CD14-positive monocyte (primary cell): ENCODE data around the gene CLTCL1. TPM values are rescaled to one million over a fixed set of nuclear protein-coding genes. Genes with fewer than 3 reads are reported as not detected.

Source experiments
- DNase-seq, 3 donors: peaks; one replicate each; pipeline ENCODE4 v3.0.0-alpha.2; 2011 to 2022
- H2AFZ ChIP-seq: 2 replicates; pipeline ENCODE4 v1.6.0; 2012; ENCODE audit warnings: mild to moderate bottlenecking, low read depth, low read length, inconsistent platforms; ENCODE audit not compliant: insufficient read depth, poor library complexity, severe bottlenecking
- H3K27ac ChIP-seq, 2 donors: 1 replicate in 1 of 2; 2 replicates in 1 of 2; pipeline ENCODE4 v1.5.1; 2012 to 2013; ENCODE audit warnings: low read length in 2 of 2, control low read depth in 1 of 2, inconsistent platforms in 1 of 2, low read depth in 1 of 2, mild to moderate bottlenecking in 1 of 2
- H3K27me3 ChIP-seq, 2 donors: one replicate each; pipeline versions ENCODE4 v1.6.0 to v1.6.1; 2011 to 2013; ENCODE audit warnings: low read length in 2 of 2; ENCODE audit not compliant: control insufficient read depth in 2 of 2, insufficient read depth in 2 of 2
- H3K36me3 ChIP-seq, 2 donors: replicated peaks in 1 of 2; 1 replicate in 1 of 2; 2 replicates in 1 of 2; pipeline versions ENCODE4 v1.5.1 to v1.6.1; 2012 to 2013; ENCODE audit warnings: low read length in 2 of 2, control low read depth in 1 of 2, inconsistent platforms in 1 of 2, mild to moderate bottlenecking in 1 of 2; ENCODE audit not compliant: insufficient read depth in 2 of 2, control insufficient read depth in 1 of 2
- H3K4me1 ChIP-seq, 2 donors: 1 replicate in 1 of 2; 2 replicates in 1 of 2; pipeline versions ENCODE4 v1.5.1 to v1.6.1; 2012 to 2013; ENCODE audit warnings: low read length in 2 of 2, control low read depth in 1 of 2, inconsistent platforms in 1 of 2, mild to moderate bottlenecking in 1 of 2, moderate library complexity in 1 of 2; ENCODE audit not compliant: insufficient read depth in 2 of 2, control insufficient read depth in 1 of 2
- H3K4me2 ChIP-seq: replicated peaks from 2 replicates; pipeline ENCODE3; 2012; ENCODE audit warnings: low read length, moderate library complexity, mild to moderate bottlenecking; ENCODE audit not compliant: poor library complexity, severe bottlenecking; ENCODE audit errors: extremely low read depth
- H3K4me3 ChIP-seq, 3 experiments: fragments of 200-600 bp in 1 of 3; sonication (generic) in 1 of 3; replicated peaks in 1 of 3; 1 replicate in 2 of 3; 2 replicates in 1 of 3; pipeline ENCODE4 v1.5.1; 2011 to 2013; ENCODE audit warnings: low read length in 3 of 3, mild to moderate bottlenecking in 3 of 3, control low read depth in 2 of 3, low read depth in 2 of 3, inconsistent platforms in 1 of 3, moderate library complexity in 1 of 3
- H3K79me2 ChIP-seq: 2 replicates; pipeline ENCODE4 v1.6.0; 2012; ENCODE audit warnings: mild to moderate bottlenecking, control low read depth, inconsistent platforms, low read length, moderate library complexity; ENCODE audit not compliant: insufficient read depth
- H3K9ac ChIP-seq: 2 replicates; pipeline ENCODE4 v1.6.0; 2017; ENCODE audit warnings: low read length, mild to moderate bottlenecking; ENCODE audit not compliant: insufficient read depth, poor library complexity, severe bottlenecking
- H3K9me3 ChIP-seq, 2 donors: replicated peaks in 1 of 2; 1 replicate in 1 of 2; 2 replicates in 1 of 2; pipeline versions ENCODE4 v1.5.1 to v1.6.1; 2012 to 2013; ENCODE audit warnings: low read length in 2 of 2, control low read depth in 1 of 2; ENCODE audit not compliant: control insufficient read depth in 1 of 2, insufficient read depth in 1 of 2
- H4K20me1 ChIP-seq: 2 replicates; pipeline ENCODE4 v1.6.0; 2012; ENCODE audit warnings: mild to moderate bottlenecking, low read length, control low read depth, moderate library complexity; ENCODE audit not compliant: insufficient read depth
- H3K27ac Mint-ChIP-seq, 7 donors: one replicate each; pipeline ENCODE4 v1.8.0; 2020; ENCODE audit warnings: mild to moderate bottlenecking in 7 of 7, mixed read lengths in 7 of 7, moderate library complexity in 6 of 7, inconsistent platforms in 2 of 7
- H3K27me3 Mint-ChIP-seq, 3 donors: one replicate each; pipeline ENCODE4 v1.8.0; 2021 to 2022; ENCODE audit warnings: low read depth in 3 of 3, mild to moderate bottlenecking in 3 of 3, mixed read lengths in 3 of 3, moderate library complexity in 3 of 3, inconsistent platforms in 1 of 3
- H3K36me3 Mint-ChIP-seq, 2 donors: one replicate each; pipeline ENCODE4 v1.8.0; 2020; ENCODE audit warnings: mixed read lengths in 2 of 2, inconsistent platforms in 1 of 2, mild to moderate bottlenecking in 1 of 2
- H3K4me1 Mint-ChIP-seq: one replicate; pipeline ENCODE4 v1.8.0; 2020; ENCODE audit warnings: mild to moderate bottlenecking, mixed read lengths
- H3K4me3 Mint-ChIP-seq, 2 donors: one replicate each; pipeline ENCODE4 v1.8.0; 2020; ENCODE audit warnings: mild to moderate bottlenecking in 2 of 2, mixed read lengths in 2 of 2, moderate library complexity in 1 of 2
- H3K9me3 Mint-ChIP-seq, 7 donors: one replicate each; pipeline ENCODE4 v1.8.0; 2020 to 2022; ENCODE audit warnings: mixed read lengths in 7 of 7, mild to moderate bottlenecking in 6 of 7, moderate library complexity in 6 of 7, inconsistent platforms in 2 of 7
- CTCF ChIP-seq: fragments of 200-600 bp; IDR thresholded peaks from one replicate; pipeline ENCODE4 v1.8.0; 2022; ENCODE audit warnings: antibody characterized with exemption, mild to moderate bottlenecking
- WGBS: methylation state at CpG from one replicate; pipeline ENCODE4 v1.1.5; 2013; ENCODE audit warnings: missing lambda C conversion rate; ENCODE audit not compliant: insufficient coverage; 5-methylcytosine and 5-hydroxymethylcytosine counted together
- intact Hi-C, 2 donors: fragments of 100-400 bp; cut with micrococcal nuclease; formaldehyde crosslinking; loops; one replicate each; pipeline versions ENCODE4 v1.15.0 to v1.15.1; 2023
- polyA plus RNA-seq, 3 donors: library from polyadenylated mRNA; depleted of rRNA in 1 of 3; unstranded in 2 of 3; stranded (reverse) in 1 of 3; fragments of 300-500 nt in 2 of 3; fragments of >200 nt in 1 of 3; fragmentation: Illumina TruSeq in 2 of 3; gene quantifications; 1 replicate in 2 of 3; 2 replicates in 1 of 3; pipeline ENCODE4 v1.2.3, GENCODE V29; 2012 to 2021

The CLTCL1 gene
- polyA plus RNA-seq, 3 donors = 5.1 to 17.0 (median 6.1) TPM

GRCh38 chr22:19253143-19253542, 38.4 kb downstream of the CLTCL1 start:
- Mint-ChIP-seq H3K9me3 (peaks cover 4 to 25% (median 14%) of the 10 kb centered on the region in 7 donors), H3K4me1 (no peaks in the 10 kb centered on the region), H3K27ac (no peak overlapping the region), H3K27me3 (no peaks in the 10 kb centered on the region), H3K36me3 (peaks cover 3 to 4% of the 10 kb centered on the region in 2 donors), H3K4me3 (no peak overlapping the region)
- no peaks in the 10 kb centered on the region for H3K4me1 ChIP-seq
- no peaks in the 10 kb centered on the region for H3K79me2 ChIP-seq
- no peak overlapping the region for H2AFZ ChIP-seq
- DNase-seq = no peak
- peaks cover 6 to 8% of the 10 kb centered on the region in 2 donors for H3K9me3 ChIP-seq
- no peak overlapping the region for H3K9ac ChIP-seq
- WGBS = 97% methylated on average over 6 of the region's 12 CpGs
- intact Hi-C loops = no loop called here
- H4K20me1 ChIP-seq = no peaks in the 10 kb centered on the region
- no peaks in the 10 kb centered on the region for H3K36me3 ChIP-seq
- no peak overlapping the region for H3K27ac ChIP-seq
- no peak for TF ChIP-seq CTCF
- H3K4me3 ChIP-seq = no peak overlapping the region
- no peak overlapping the region for H3K4me2 ChIP-seq
- no peaks in the 10 kb centered on the region for H3K27me3 ChIP-seq

- Histone ChIP-seq H3K79me2 (peaks cover 36% of the 10 kb centered on the region), H3K27me3 (no peaks in the 10 kb centered on the region), H3K27ac (no peak overlapping the region), H3K9ac (no peak overlapping the region), H3K4me1 (peaks cover 27 to 36% of the 10 kb centered on the region in 2 donors), H3K4me3 (no peak overlapping the region), H3K9me3 (no peaks in the 10 kb centered on the region), H3K4me2 (no peak overlapping the region), H2AFZ (peak overlapping the region; percentile 22), H3K36me3 (no peaks in the 10 kb centered on the region), H4K20me1 (no peaks in the 10 kb centered on the region)
- peak overlapping the region in 2 of 7 donors; percentile 32 to 53 for H3K27ac Mint-ChIP-seq
- peaks cover 35% of the 10 kb centered on the region for H3K4me1 Mint-ChIP-seq
- WGBS = 93% methylated on average over 7 of the region's 10 CpGs
- H3K36me3 Mint-ChIP-seq = peaks cover 0 to 4% of the 10 kb centered on the region in 2 donors
- intact Hi-C loops = no loop called here
- no peak overlapping the region for H3K4me3 Mint-ChIP-seq
- no peak for TF ChIP-seq CTCF
- no peaks in the 10 kb centered on the region for H3K9me3 Mint-ChIP-seq
- H3K27me3 Mint-ChIP-seq = peaks cover 0 to 2% (median 0%) of the 10 kb centered on the region in 3 donors
- no peak for DNase-seq
Observed at GRCh38 chr22:19244600-19245352, 46.7 kb downstream of the CLTCL1 start.
